Body of pancreas (tissue), 4 donors: ENCODE measurements around the gene GRIP1.

Experiments
- CTCF ChIP-seq, 7 experiments: fragments of 450-650 bp in 4 of 7; fragments of 200-600 bp in 3 of 7; sonication (generic) in 3 of 7; IDR thresholded peaks; one replicate each; pipeline ENCODE4 v1.5.1; 2016 to 2019; ENCODE audit warnings: antibody characterized with exemption in 7 of 7
- POLR2A ChIP-seq, 3 donors: fragments of 450-650 bp; IDR thresholded peaks; one replicate each; pipeline ENCODE4 v1.6.1; 2016; ENCODE audit warnings: antibody characterized with exemption in 3 of 3, mild to moderate bottlenecking in 2 of 3

DNA sequence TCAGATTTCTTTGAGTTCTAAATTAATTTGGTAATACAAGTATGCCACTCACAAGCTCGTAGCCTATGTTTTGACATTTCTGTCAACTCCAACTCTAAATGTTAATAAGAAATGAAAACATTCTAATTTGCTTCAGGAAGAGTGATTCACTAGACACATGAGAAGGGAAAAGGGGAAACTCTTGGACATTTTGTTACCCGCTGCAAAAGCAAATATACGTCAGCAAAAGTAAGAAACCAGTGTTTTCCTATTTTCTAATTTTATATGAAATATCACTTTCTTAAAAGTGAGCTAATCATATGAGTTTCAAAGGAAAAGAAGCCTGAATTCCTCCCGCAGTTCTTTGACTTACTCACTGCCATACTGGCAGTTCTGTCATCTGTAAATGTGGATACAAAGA lies 162.3 kb downstream of the GRIP1 start:
- no peak for TF ChIP-seq POLR2A (IDR thresholded peaks at IDR 0.05)
- TF ChIP-seq CTCF (IDR thresholded peaks at IDR 0.05) = no peak
